COR-L47 (cell line): ENCODE results near the gene EGF.
A peak's percentile ranks its signal among the peaks of the same experiment; 100 is the strongest.
"Not testable (repeated sequence)": the region's sequence is repeated elsewhere in the genome, so short reads cannot be mapped to it uniquely, and the experiment has no call there.

Source experiments
- DNase-seq: peaks from one replicate; lab custom pipeline; 2025; lab: John Stamatoyannopoulos, UW

The EGF gene

DNA sequence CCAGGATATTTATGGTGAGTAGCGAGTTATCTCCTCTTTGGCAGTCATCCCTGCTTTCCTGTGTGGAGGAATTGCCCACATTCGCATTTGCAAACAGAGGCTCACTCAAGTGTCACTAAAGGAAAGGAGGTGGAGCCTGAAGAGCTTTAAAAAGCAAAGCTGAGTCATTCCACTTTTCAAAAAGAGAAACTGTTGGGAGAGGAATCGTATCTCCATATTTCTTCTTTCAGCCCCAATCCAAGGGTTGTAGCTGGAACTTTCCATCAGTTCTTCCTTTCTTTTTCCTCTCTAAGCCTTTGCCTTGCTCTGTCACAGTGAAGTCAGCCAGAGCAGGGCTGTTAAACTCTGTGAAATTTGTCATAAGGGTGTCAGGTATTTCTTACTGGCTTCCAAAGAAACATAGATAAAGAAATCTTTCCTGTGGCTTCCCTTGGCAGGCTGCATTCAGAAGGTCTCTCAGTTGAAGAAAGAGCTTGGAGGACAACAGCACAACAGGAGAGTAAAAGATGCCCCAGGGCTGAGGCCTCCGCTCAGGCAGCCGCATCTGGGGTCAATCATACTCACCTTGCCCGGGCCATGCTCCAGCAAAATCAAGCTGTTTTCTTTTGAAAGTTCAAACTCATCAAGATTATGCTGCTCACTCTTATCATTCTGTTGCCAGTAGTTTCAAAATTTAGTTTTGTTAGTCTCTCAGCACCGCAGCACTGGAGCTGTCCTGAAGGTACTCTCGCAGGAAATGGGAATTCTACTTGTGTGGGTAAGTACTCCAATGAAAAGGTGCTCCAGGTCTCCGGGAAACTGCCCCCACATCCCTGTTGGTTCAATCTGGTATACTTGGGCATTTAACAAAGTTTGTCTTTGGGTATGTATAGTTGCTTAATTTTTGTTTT is at the start of gene EGF:
Gene EGF (plus strand): TSS at position 178 of the 890 bp plus-strand sequence. CDS start 453 bp downstream, at position 631.
- no peak for DNase-seq

- DNase-seq, result no peak
Observed at GRCh38 chr4:109864134-109864533, 48.5 kb upstream of the EGF start.

DNA sequence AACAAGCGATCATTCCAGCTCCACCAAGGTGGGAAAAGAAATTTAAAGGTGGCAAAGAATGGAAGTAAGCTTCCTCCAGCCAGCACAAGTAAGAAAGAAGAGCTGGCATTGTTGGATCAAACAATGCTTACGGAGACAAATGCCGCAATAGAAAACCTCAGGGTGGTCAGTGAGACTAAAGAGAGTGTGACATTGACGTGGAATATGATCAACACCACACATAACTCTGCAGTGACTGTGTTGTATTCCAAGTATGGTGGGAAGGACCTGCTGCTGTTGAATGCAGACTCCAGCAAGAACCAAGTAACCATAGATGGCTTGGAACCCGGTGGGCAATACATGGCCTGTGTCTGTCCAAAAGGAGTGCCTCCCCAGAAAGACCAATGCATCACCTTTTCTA is 42.6 kb upstream of the EGF start:
- DNase-seq, result no peak

DNA sequence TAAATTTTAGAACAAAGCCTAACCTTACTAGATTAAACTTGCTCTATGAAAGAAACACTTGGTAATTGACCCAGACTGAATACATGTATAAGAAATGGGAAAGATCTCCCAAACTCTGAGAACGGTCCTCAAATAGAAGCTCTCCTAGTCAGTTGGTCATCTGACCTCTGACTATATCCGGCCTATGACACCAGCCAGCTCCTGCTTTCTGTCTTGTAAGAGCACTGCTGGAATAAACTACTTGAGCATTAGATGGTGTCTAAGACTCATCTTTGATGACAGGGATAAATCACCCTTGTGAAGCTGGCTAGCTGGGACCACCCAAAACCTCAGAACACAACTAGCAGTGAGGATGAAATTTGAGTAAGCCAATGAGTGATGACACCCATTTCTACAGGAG is 40.6 kb upstream of the EGF start:
- no peak for DNase-seq

GRCh38 chr4:109872950-109873656 is 39.6 kb upstream of the EGF start:
- DNase-seq, result no peak

- DNase-seq, result no peak
Observed at GRCh38 chr4:109873791-109874514, 38.7 kb upstream of the EGF start.

- DNase-seq, result no peak
Observed at GRCh38 chr4:109875106-109875505, 37.6 kb upstream of the EGF start.

DNA sequence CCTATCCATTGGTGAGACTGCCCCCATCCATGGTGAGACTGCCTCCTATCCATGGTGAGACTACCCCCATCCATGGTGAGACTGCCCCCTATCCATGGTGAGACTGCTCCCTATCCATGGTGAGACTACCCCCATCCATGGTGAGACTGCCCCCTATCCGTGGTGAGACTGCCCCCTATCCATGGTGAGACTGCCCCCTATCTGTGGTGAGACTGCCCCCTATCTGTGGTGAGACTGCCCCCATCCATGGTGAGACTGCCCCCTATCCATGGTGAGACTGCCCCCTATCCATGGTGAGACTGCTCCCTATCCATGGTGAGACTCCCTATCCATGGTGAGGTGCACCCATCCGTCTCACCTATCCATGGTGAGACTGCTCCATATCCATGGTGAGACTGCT is 37.1 kb upstream of the EGF start:
- not testable (repeated sequence) for DNase-seq

- no peak for DNase-seq
Observed at GRCh38 chr4:109876634-109877265, 35.9 kb upstream of the EGF start.

DNA sequence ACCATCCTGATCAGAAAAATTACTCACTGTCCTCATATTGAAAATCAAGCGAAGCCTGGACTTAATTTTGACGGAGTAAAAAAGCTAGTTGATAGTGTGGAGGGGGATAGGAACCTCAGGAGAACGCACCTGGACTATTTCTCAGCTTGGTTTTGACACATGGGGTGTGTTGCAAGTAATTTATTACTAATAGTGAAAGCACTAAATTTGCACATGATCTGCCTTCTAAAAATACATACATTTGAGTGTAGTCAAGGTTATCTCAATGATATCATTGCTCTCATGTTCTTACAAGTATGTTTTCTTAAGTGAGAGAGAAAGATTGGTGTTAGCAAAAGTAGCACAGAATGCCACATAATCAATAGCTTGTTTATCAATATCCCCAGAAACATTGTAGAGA is 35.3 kb upstream of the EGF start:
- no peak for DNase-seq

GRCh38 chr4:109878355-109878754 is 34.3 kb upstream of the EGF start:
- no peak for DNase-seq

GRCh38 chr4:109879081-109879480 is 33.6 kb upstream of the EGF start:
- peak; percentile 1 for DNase-seq

DNA sequence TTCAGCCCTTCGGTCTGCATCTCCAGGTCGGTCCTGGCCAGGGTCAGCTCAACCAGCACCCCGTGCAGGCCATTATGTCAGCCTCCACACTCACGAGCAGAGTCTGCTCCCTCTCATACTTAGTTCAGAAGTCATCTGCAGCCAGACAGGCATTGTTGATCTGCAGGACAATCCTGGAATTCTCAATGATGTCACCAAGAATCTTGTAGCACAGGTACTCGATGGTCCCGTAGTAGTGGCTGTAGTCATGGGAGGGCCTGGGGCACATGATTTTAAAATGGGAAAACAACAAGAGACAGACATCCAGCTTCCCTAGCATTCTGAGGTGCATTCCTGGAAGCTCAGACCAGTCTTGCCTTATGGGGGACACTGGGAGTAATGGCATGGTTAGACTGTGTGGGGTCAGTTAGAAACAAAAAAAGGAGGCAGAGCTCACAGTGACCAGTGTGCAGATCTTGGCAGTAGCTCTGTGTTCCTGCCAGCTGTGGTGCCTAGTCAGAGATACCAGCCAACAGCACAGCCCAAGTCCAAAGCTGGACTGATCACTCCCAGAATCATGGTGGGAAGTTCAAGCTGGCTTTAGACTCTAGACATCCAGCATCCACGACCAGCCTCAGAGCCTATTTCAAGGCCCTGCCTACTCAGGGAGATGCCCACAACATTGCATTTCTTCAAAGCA is 32.9 kb upstream of the EGF start:
- no peak for DNase-seq

- no peak for DNase-seq
Observed at GRCh38 chr4:109886303-109886702, 26.4 kb upstream of the EGF start.

DNA sequence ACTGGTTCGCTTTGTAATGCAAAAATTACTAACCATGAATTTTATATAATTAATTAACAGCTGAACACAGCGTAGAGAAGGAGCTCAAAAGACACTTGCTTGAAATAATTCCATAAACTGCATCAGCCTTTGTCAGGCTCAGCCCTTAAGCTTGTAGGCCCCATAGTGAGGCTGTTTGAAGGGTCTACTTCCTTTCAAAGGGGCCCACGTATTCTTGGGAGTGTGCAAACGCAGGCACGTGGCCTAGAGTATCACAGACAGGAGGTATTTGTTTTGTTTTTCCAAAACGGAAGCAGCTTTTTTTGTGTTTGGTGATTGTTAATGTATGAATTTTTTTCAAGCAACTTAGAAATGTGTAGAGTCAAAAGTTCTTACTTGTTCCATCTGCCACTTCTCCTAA is 25.6 kb upstream of the EGF start:
- DNase-seq, result no peak

GRCh38 chr4:109890076-109890475 is 22.6 kb upstream of the EGF start:
- DNase-seq, result no peak

DNA sequence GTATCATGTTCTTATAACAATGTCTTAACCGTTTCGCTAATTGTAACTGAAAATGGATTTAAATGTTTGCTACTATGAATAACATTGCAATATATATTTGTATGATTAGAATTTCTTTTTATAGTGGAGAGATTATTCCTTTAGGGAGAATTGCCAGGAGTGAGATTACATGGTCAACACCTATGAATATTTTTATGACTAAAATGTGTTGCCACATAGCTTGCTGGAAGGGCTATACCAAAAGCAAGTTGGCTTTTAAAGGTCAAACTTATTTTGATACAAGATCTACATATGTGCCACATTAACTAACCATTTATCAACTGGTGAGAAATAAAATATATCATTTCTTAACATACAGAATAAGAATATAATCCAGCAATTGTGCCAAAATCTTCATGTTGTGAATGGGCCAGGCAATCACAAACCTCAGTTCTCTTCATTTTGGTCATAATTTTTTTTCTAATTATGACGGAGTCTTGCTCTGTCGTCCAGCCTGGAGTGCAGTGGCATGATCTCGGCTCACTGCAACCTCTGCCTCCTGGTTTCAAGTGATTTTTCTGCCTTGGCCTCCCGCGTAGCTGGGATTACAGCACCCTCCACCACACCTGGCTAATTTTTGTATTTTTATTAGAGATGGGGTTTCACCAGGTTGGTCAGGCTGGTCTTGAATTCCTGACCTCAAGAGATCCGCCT is 10.0 kb upstream of the EGF start:
- no peak for DNase-seq

GRCh38 chr4:109908731-109909130 is 4.0 kb upstream of the EGF start:
- no peak for DNase-seq

- no peak for DNase-seq
Observed at GRCh38 chr4:109910256-109910655, 2.4 kb upstream of the EGF start.

- DNase-seq, result no peak
Observed at GRCh38 chr4:109913596-109914241, 1.0 kb downstream of the EGF start.
